Glomerular endothelial cell (primary cell): ENCODE measurements around the gene MYO18B. TPM values are rescaled to one million over a fixed set of nuclear protein-coding genes. Genes with fewer than 3 reads are reported as not detected.

Experiments
- DNase-seq: peaks from one replicate; pipeline ENCODE4 v3.0.0-alpha.2; 2011; ENCODE audit warnings: low read depth, low spot score; ENCODE audit errors: extremely low read depth
- total RNA-seq: library from RNA; depleted of rRNA; stranded (reverse); fragments of >200 nt; gene quantifications from 2 replicates; pipeline ENCODE4 v1.2.3, GENCODE V29; 2015

MYO18B gene
- total RNA-seq, 1 donor from 2014 or later, result 0.12 TPM

GRCh38 chr22:25710501-25710900, 31.5 kb upstream of the MYO18B start:
- DNase-seq, result no peak

DNA sequence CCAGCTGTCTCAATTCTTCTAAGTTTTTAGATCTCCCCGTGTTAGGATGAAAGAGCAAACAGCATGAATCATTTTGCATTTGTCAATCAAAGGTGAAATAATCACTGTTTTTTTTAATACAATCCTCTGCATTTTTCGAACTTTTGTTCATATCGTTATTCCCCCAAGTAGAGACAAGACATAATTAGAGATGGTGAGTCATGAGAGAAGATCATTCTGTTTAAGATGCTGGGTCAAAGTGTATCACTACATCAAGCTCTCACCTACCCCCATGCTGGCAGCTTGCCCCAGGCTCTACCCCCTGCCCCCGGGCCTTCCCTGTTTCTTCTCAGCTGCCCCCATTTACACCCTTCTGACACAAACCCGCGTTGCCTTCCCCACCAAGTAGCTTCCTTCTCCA, 30.5 kb upstream of the MYO18B start:
- no peak for DNase-seq

GRCh38 chr22:25712661-25713400, 29.2 kb upstream of the MYO18B start:
- no peak for DNase-seq

- no peak for DNase-seq
Measured at GRCh38 chr22:25714070-25714469, 27.9 kb upstream of the MYO18B start.

DNA sequence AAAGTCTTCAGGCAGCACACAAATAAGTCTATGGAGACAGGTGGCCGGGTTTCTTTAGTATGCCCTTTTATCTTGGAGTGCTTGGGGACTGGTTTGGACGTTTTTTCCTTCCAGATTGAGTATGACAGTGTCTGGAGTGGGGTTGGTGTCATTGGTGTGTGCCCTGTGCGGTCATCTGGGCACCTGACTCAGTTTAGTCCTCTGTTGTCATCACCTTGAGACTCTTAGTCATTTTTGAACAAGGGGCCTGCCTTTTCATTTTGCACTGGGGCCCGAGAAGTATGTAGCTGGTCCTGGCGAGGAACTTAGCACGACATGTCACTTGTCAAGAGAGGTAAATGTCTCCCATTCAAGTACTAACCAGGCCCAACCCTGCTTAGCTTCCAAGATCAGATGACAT, 27.2 kb upstream of the MYO18B start:
- DNase-seq, result no peak

DNA sequence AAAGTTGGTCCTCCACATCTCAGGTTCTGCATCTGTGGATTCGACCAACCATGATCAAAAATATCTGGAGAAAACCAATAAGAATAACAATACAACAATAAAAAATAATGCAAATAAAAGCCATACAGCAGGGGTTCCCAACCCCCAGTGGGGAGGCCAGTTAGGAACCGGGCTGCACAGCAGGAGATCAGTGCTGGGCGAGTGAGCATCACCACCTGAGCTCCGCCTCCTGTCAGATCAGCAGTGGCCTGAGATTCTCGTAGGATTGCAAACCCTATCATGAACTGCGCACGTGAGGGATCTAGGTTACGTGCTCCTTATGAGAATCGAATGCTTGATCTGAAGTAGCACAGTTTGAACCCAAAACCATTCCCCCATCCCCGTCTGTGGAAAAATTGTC, 25.4 kb upstream of the MYO18B start:
- DNase-seq, result no peak

GRCh38 chr22:25718135-25718840, 23.7 kb upstream of the MYO18B start:
- no peak for DNase-seq

DNA sequence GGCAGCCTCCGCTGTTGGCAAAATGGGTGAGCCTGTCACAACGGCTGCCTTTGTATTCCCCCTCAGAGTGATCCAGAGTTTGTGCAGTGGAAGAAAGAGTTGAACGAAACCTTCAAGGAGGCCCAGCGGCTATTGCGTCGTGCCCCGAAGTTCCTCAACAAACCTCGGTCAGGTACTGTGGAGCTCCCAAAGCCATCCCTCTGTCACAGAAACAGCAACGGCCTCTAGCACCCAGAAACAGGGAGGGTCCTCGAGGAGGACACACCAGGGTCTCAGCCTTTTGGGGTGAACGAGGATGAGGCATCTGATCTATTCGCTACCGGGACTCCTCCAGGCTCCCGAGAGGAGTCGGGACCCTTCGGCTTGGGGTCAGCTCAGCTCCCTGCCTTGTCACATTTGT, 19.8 kb upstream of the MYO18B start:
- no peak for DNase-seq

GRCh38 chr22:25722626-25723025, 19.4 kb upstream of the MYO18B start:
- no peak for DNase-seq

DNA sequence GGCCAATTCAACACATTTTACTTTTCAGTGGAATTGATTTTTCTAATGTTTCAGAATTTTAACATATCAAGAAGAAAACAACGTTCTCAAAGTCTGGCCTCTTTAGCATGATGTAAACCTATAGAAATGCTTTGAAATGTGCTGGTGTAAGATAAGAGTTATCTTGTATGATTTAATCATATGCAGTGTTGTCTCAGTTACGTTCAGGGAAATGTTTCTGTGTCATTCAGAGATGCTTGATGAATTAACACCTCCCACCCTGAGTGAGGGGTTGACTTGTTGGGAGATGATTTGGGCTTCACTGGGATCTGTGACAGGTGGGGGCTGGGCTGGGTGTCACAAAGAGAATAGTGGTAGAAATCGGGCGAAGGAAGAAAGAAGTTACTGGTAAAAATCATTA, 15.7 kb upstream of the MYO18B start:
- no peak for DNase-seq

DNA sequence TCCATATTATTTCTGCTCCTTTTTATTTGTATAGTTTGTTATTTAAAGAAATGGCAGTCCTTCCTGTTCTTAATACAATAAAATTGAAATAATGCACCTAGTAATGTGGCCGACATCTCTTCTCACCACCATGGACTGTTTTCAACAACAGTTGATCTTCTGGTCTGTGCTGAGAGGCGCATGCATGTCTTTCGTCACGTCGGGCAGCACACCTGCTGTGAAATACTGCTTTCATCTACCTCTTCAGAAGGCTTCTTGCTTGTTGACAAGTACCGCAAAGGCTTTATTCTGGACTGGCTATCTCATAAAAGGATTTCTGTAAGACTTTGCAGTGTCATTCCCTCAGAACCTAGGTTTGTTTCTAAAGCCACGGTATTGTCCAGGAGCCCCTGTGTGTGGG, 13.9 kb upstream of the MYO18B start:
- no peak for DNase-seq

- no peak for DNase-seq
Measured at GRCh38 chr22:25729016-25729995, 12.7 kb upstream of the MYO18B start.

GRCh38 chr22:25735650-25736049, 6.3 kb upstream of the MYO18B start:
- DNase-seq, result no peak

DNA sequence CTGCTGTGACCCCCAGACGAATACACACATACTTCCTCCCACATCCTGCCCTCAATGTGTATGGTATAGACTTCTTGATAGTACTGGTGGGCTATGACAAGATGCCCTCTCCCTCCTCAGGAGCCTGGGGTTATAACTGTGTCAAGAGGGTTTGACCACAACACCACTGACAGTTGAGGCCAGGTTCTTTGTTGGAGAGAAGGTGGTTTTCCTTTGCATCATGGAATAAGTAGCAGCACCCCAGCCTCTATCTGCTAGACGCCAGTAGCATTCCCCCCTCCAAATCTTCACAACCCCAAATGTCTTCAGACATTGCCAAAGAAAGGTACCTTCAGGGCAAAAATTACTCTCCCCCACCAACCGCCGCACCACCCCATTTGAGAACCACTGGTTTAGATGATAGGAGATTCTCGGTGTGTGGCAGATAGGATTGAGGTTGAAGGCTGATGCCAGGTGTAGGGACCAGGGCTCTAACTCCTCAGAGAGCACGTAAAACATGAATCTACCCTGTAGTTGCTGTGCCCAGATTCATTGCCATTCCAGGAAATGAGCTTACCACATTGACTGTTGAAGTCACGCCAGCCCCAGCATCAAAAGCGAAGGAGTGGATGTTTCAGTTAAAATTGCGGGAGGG, 5.5 kb upstream of the MYO18B start:
- DNase-seq, result no peak

- DNase-seq, result no peak
Measured at GRCh38 chr22:25739659-25740344, 2.2 kb upstream of the MYO18B start.

DNA sequence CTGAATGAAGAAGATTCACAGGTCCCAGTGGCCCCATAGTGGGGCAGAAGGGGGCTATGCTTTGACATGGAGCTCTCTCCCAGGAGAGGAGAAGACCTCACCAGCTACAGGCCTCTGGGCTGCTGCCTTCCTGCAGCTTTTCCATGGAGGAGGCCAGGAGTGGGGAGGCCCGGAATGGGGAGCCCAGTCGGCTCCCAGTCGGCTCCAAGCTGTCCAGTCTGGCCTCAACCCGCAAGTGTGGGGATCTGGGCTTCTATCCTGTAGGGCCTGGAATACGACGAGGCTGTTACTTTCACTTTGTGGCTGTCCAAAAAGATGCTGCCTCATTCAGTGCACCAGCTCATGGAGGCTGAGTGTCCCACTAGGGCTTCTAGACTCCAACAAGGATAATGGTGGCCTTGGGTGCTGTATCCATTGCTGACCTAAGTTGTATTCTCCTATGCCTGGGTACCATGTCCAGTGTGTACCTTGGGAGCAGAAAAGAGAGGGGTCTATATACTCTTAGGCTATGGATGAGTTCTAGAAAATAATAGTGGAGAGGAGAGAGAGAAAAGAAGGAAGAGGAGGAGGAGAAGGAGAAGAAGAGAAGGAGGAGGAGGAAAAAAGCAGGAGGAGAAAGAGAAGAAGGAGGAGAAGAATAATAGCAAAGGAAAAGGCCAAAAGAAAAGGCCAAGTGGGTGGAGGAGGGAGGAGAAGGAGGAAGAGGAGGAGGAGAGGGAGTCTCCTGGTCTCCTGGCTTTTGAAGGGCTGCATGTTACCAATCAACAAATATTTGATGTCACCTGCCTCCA, 1.1 kb downstream of the MYO18B start:
- no peak for DNase-seq

DNA sequence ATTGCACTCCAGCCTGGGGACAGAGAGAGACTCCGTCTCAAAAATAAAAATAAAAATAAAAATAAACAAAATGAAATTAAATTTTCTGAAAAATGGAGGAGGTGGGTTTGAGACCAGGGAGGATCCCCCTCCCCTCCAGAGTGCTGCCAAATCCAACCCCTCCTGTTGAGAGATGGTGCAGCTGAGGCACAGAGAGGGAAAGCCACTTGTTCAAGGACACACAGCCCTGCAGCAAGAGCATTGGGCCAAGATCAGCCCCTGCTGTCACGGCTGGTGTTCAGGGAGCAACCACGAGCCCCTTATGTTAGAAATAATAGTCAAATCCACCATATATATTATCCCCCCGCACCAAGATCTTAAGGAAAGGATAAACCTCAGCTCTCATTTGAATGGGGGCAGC, 2.7 kb downstream of the MYO18B start:
- no peak for DNase-seq

GRCh38 chr22:25745341-25746011, 3.5 kb downstream of the MYO18B start:
- DNase-seq, result no peak

GRCh38 chr22:25746012-25746373, 4.0 kb downstream of the MYO18B start:
- DNase-seq, result no peak
